ENCODE results near the gene SLC47A1. TPM values are rescaled to one million over a fixed set of nuclear protein-coding genes. Genes with fewer than 3 reads are reported as not detected.

SLC47A1 gene
- total RNA-seq, 1 donor from 2014 or later, result 0.64 TPM

- Histone ChIP-seq H3K4me1 (no peaks in the 10 kb centered on the region), H3K4me3 (no peak overlapping the region), H3K27me3 (no peaks in the 10 kb centered on the region), H3K36me3 (no peaks in the 10 kb centered on the region), H3K27ac (no peak overlapping the region), H3K9me3 (no peaks in the 10 kb centered on the region)
- intact Hi-C loops (cut with DNase I), result no loop called here
- DNase-seq (ENCODE audit: low spot score in 2 of 2), result no peak
- TF ChIP-seq CTCF (IDR thresholded peaks at IDR 0.05), result no peak
Observed at GRCh38 chr17:19565817-19566575, 32.3 kb downstream of the SLC47A1 start.

- intact Hi-C loops (cut with DNase I), result no loop called here
- Histone ChIP-seq H3K27ac (no peak overlapping the region), H3K36me3 (no peaks in the 10 kb centered on the region), H3K4me1 (no peaks in the 10 kb centered on the region), H3K9me3 (no peaks in the 10 kb centered on the region), H3K27me3 (no peaks in the 10 kb centered on the region), H3K4me3 (no peak overlapping the region)
- TF ChIP-seq CTCF (IDR thresholded peaks at IDR 0.05), result no peak
- no peak for DNase-seq (ENCODE audit: low spot score in 2 of 2)
Observed at GRCh38 chr17:19567216-19568015, 33.8 kb downstream of the SLC47A1 start.

GRCh38 chr17:19568016-19568350, 34.3 kb downstream of the SLC47A1 start:
- intact Hi-C loops (cut with DNase I), result no loop called here
- TF ChIP-seq CTCF (IDR thresholded peaks at IDR 0.05), result no peak

GRCh38 chr17:19569785-19570543, 36.3 kb downstream of the SLC47A1 start:
- intact Hi-C loops (cut with DNase I), result no loop called here
- Histone ChIP-seq H3K27ac (no peak overlapping the region), H3K4me3 (no peak overlapping the region), H3K9me3 (no peaks in the 10 kb centered on the region), H3K27me3 (no peaks in the 10 kb centered on the region), H3K36me3 (no peaks in the 10 kb centered on the region), H3K4me1 (no peaks in the 10 kb centered on the region)
- no peak for TF ChIP-seq CTCF (IDR thresholded peaks at IDR 0.05)
- DNase-seq (ENCODE audit: low spot score in 2 of 2), result no peak

More at GRCh38 chr17:19568016-19568350, 34.3 kb downstream of the SLC47A1 start:
- Histone ChIP-seq H3K36me3 (no peaks in the 10 kb centered on the region), H3K4me1 (no peaks in the 10 kb centered on the region), H3K27me3 (no peaks in the 10 kb centered on the region), H3K4me3 (no peak overlapping the region), H3K9me3 (no peaks in the 10 kb centered on the region), H3K27ac (no peak overlapping the region)
- no peak for DNase-seq (ENCODE audit: low spot score in 2 of 2)

- Histone ChIP-seq H3K9me3 (no peaks in the 10 kb centered on the region), H3K4me1 (no peaks in the 10 kb centered on the region), H3K27ac (no peak overlapping the region), H3K27me3 (no peaks in the 10 kb centered on the region), H3K4me3 (no peak overlapping the region), H3K36me3 (no peaks in the 10 kb centered on the region)
- TF ChIP-seq CTCF (IDR thresholded peaks at IDR 0.05), result no peak
- DNase-seq (ENCODE audit: low spot score in 2 of 2), result no peak
- intact Hi-C loops (cut with DNase I), result no loop called here
Observed at GRCh38 chr17:19570544-19571062, 36.9 kb downstream of the SLC47A1 start.

All from ascending aorta (tissue), 2 donors.